Erythroblast (primary cell): ENCODE measurements around the gene ANTXR2.
"Not testable (repeated sequence)": the region's sequence is repeated elsewhere in the genome, so short reads cannot be mapped to it uniquely, and the experiment has no call there.

Experiments used
- DNase-seq, 2 experiments: peaks; one replicate each; lab custom pipeline; 2025; lab: John Stamatoyannopoulos, UW
- GATA1 ChIP-seq: IDR thresholded peaks from 2 replicates; pipeline ENCODE4 v1.6.1; 2011; ENCODE audit warnings: low read depth, mild to moderate bottlenecking, control low read depth, low read length, moderate library complexity
- POLR2A ChIP-seq: IDR thresholded peaks from 2 replicates; pipeline ENCODE4 v1.6.1; 2011; ENCODE audit warnings: mild to moderate bottlenecking, low read length

ANTXR2 gene

DNA sequence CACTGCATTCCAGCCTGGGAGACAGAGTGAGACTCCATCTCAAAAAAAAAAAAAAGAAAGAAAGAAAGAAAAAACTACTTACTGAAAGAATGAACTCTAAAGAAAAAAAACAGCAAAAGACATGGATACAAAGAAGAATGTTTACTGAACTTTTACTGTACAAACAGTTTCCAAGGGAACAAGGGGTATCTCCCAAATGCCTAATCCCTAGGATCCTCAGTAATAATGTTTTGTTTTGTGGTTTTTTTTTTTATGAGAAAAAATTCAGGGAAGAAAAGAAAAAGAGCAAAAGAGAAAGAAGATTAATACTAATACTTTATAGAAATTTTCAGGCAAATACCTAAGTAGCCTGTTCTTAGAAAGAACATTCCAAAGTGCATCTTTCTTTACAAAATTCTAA is 63.2 kb downstream of the ANTXR2 start:
- TF ChIP-seq GATA1 (no peak), POLR2A (no peak)
- DNase-seq: no peak

DNA sequence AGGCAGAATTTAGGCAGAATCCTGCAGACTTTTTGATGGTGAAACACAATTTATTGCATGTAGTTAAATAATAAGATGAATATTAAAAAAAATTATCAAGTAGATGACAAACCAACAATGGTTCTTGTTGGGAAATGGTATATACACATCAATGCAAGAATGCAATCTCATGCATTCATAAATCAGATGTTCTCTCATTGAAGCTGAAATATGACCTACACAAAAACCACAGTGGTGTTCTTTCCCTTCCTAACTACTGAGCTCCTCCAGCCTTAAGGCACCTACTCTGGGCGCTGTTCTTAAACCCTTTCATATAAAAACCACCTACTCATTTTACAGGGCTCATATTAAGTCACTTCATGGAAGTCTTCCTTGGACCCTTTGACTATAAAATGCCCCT is 64.1 kb downstream of the ANTXR2 start:
- DNase-seq: no peak
- TF ChIP-seq GATA1 (no peak), POLR2A (no peak)

DNA sequence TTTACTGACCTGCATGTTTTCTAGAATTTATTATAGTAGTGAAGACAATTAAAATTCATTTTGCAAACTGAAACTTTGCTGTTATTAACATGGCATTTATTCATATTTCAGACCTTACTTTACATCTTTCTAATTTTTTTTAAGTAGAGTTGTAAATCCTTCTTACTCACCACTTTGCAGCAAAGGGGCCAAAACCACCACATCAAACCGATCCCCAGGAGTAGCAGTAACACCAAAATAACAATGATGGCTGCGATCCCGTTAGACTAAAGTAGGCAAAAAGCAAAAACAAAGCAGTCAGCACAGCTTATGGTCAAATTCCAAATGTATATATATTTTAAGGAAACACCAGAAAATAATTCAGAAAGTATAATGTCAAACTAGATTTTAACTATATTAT is 64.7 kb downstream of the ANTXR2 start:
- no peak for DNase-seq
- no peak for TF ChIP-seq GATA1
- no peak for TF ChIP-seq POLR2A

DNA sequence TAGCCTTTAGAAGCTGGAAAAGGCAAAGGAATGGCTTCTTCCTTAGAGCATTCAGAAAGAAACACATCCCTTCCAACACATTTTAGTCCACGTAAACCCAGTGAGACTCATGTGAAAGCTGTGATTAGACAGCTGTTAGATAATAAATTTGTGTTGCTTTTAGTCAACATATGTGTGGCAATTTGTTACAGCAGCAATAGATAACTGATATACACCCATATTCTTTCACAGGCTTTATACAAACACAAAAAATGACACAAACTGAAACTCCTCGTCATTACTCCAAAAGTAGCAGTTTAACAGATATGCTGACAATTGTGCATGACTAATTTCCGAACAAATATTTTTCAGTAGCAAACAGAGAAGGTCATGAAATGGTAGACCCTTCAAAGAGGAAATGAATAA is 65.3 kb downstream of the ANTXR2 start:
- no peak for TF ChIP-seq GATA1
- TF ChIP-seq POLR2A: no peak
- DNase-seq: peak in 1 of 2 experiments; percentile 23

DNA sequence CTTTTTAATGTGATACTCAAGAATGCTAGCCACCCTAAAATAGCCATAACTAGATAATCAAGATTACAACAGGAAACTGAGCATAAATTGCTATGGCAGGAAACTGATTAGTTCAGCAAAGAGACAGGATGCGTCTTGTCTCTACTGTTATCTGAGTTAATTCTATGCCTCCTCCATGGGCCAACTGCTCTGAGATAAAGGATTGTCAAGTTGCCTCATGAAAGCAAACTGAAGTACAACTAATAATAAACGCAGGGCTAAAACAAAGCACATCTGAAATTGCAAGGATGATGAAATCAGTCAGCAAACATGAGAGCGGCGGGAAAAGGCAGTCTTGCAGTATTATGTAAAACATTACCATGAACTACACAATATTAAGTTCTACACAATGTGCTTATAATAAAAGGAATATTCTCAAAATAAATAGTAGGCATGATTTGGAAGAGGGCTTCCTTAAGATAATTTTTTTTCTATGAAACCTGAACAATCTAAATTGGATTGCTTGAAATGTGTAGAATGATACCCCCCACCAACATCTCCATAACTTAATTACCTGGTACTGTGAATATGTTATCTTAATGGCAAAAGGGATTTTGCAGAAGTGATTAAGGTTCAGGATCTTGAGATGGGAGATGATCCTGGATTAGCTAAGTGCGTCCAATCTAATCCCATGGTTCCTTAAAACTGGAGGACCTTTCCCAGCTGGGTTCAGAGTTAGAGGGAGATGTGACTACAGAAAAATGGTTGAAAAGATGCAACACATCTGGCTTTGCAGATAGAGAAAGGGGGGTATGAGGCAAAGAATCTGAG is 65.9 kb downstream of the ANTXR2 start:
- DNase-seq: peak; percentile 51 to 67
- TF ChIP-seq POLR2A (no peak), GATA1 (no peak)

DNA sequence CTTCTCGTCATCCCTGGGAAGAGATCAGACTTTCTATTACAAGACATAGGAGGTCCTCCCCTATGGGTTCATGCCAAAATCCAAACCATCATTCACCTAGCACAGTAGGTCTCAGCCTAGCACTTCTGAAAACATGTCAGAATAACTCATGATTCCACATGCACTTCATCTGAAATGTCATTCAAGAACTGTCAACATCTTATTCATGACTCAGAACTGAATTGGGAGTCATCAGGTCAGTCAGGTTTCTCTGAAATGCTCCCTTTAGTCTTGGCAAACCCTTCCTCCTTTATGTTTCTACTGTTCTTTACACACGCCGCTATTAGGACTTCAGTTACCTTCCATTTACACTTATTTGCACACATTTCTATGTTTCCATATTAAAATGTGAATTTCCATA is 67.2 kb downstream of the ANTXR2 start:
- no peak for TF ChIP-seq POLR2A
- no peak for TF ChIP-seq GATA1
- DNase-seq: peak in 1 of 2 experiments; percentile 26

DNA sequence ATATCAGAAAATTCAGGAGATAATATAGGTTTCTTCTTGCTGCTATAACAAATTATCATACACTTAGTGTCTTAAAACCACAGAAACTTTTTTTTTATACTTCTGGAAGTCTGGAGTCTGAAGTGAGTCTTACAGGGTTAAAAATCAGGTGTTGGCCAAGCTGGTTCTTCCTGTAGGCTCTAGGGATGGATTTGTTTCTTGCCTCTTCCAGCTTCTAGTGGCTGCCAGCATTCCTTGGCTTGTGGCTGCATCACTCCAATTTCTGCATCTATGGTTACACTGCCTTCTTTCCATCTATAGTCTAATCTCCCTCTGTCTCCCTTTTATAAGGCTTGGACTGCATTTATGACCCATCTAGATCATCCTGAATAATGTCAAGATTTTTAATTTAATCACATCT is 68.7 kb downstream of the ANTXR2 start:
- no peak for DNase-seq
- TF ChIP-seq POLR2A (no peak), GATA1 (no peak)

DNA sequence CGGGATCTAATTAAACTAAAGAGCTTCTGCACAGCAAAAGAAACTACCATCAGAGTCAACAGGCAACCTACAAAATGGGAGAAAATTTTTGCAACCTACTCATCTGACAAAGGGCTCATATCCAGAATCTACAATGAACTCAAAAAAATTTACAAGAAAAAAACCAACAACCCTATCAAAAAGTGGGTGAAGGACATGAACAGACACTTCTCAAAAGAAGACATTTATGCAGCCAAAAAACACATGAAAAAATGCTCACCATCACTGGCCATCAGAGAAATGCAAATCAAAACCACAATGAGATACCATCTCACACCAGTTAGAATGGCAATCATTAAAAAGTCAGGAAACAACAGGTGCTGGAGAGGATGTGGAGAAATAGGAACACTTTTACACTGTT is 70.5 kb downstream of the ANTXR2 start:
- DNase-seq: not testable (repeated sequence)

DNA sequence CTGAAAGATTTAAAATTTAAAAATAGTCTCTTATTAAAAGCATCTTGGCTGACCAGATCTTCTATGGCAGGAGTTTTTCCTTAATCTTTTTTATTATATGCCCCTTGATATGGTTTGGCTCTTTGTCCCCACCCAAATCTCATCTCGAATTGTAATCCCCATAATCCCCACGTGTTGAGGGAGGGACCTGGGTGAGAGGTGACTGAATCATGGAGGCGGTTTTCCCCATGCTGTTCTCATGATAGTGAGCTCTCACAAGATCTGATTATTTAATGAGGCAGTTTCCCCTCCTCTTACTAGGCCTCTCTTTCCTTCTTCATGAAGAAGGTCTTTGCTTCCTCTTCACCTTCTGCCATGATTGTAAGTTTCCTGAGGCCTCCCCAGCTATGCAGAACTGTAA is 74.0 kb downstream of the ANTXR2 start:
- not testable (repeated sequence) for DNase-seq

DNA sequence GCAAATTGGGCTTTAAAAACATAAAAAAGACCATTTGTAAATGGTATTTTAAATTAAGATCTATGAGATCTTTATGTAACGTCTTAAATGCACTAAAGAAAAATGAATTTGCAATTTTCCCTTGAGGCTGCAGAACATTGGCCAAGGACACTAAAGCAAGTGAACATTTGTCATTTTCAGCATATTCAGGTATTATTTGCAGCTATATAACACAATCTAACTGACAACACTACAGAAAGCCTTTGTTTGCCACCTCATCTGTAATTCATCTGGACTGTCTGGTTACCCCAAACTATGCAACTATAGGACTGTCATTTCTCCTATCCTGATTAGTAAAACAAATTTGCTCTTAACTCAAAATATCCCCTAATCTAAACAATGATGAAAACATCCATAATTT is 74.8 kb downstream of the ANTXR2 start:
- TF ChIP-seq POLR2A (no peak), GATA1 (no peak)
- no peak for DNase-seq

DNA sequence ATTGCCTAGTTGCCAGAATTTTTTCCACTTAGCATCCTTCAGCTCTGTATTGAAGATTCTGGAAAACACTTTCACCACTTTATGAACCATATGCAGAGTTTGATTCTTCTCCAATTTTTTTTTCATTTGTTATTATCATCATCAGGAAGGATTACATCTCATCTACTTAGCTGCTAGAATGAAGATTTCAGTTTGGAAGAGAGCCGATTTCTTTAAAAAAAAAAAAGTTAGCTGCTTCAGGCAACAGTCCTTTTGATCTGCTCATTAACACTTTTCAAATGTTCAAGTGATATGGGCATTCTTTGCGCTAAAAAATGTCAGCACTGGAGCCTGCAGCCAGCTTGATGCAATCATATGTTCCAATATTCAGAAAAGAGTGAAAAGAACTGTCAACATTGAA is 76.2 kb downstream of the ANTXR2 start:
- no peak for DNase-seq
- TF ChIP-seq POLR2A (no peak), GATA1 (no peak)

DNA sequence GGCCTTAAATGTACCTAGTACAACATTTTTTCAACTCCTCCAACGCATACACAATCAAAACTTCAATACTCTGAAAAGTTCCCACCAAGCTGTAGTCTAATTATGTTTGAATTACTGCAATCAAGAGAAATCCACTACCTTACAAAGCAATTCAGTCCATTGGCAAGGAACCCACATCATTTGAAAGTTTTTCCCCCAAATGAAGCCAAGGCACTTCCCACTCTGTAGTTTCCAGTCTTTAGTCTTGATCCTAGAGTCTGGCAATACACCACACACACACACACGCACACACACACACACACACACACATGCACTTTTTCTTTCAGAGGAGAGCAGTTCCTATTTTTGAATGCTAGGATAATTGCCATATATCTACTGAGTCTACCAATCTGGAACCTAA is 79.6 kb downstream of the ANTXR2 start:
- TF ChIP-seq GATA1 (no peak), POLR2A (no peak)
- DNase-seq: no peak

DNA sequence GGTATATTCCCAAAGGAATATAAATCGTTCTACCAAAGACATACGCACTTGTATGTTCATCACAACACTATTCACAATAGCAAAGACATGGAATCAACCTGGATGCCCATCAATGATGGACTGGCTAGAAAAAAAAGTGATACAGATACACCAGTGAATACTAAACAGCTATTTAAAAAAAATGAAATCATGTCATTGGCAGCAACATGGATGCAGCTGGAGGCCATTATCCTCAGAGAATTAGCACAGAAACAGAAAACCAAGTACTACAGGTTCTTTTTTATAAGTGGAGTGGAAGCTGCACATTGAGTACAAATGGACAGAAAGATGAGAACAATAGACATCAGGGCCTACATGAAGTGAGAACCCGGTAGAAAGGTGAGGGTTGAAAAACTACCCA is 81.4 kb downstream of the ANTXR2 start:
- DNase-seq: no peak
- no peak for TF ChIP-seq GATA1
- TF ChIP-seq POLR2A: no peak

DNA sequence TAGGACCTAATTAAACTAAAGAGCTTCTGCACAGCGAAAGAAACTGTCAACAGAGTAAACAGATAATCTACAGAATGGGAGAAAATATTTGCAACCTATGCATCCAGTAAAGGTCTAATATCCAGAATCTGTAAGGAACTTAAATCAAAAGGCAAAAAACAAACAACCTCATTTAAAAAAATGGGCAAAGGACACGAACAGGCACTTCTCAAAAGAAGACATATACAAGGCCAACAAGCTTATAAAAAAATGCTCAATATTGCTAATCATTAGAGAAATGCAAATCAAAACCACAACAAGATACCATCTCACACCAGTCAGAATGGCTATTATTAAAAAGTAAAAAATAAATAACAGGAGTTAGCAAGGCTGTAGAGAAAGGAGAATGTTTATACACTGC is 81.9 kb downstream of the ANTXR2 start:
- not testable (repeated sequence) for DNase-seq

DNA sequence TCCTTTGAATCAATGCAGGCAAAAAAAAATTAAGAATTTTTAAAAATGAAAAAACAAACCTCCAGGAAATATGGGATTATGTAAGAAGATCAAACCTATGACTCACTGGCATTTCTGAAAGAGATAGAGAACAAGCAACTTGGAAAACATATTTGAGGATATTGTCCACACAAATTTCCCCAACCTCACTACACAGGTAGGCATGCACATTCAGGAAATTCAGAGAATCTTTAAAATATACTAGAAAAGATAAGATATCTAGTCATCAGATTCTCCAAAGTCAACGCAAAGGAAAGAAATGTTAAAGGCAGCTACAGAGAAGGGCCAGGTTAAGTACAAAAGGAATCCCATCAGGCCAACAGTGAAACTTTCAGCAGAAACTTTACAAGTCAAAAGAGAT is 85.6 kb downstream of the ANTXR2 start:
- TF ChIP-seq POLR2A (no peak), GATA1 (no peak)
- DNase-seq: no peak

DNA sequence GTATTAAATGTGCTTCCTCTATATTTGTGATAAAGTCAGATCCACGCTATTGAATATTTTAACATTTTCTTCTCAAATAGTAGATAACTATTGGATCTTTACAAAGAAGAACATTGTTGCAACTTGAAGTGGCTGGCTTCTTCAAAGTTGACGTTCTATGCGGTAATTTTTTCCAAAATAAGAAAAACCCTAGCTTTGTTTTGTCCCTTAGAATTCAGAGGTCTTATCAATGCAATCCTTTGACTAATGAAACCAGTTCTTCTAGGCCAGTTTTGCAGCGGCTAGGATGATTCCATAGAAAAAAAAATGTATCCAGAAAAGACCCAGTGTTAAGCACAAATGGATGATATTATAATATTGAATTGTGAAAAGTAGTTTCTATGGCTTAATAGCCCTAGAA is 89.6 kb downstream of the ANTXR2 start:
- TF ChIP-seq POLR2A: no peak
- no peak for TF ChIP-seq GATA1
- DNase-seq: no peak
